H9 (cell line): ENCODE data around the gene SEMA3E. TPM values are rescaled to one million over a fixed set of nuclear protein-coding genes. Genes with fewer than 3 reads are reported as not detected.

Experiments
- DNase-seq: peaks from one replicate; pipeline ENCODE4 v3.0.0-alpha.2; 2017
- H2AFZ ChIP-seq: one replicate; pipeline ENCODE4 v1.6.1; 2013; ENCODE audit warnings: mild to moderate bottlenecking, low read length, control low read depth, moderate library complexity
- H2AK5ac ChIP-seq: 2 replicates; pipeline ENCODE4 v1.6.1; 2013; ENCODE audit warnings: low read length, control low read depth, mixed read lengths; ENCODE audit not compliant: insufficient read length
- H2BK120ac ChIP-seq: one replicate; pipeline ENCODE4 v1.6.1; 2013; ENCODE audit warnings: low read depth, mild to moderate bottlenecking, low read length, control low read depth, inconsistent platforms; ENCODE audit not compliant: poor library complexity, severe bottlenecking
- H2BK12ac ChIP-seq: 2 replicates; pipeline ENCODE4 v1.6.1; 2013; ENCODE audit warnings: low read length, control low read depth, mixed read lengths, low read depth; ENCODE audit not compliant: insufficient read length
- H2BK15ac ChIP-seq: 2 replicates; pipeline ENCODE4 v1.6.1; 2013; ENCODE audit warnings: low read depth, low read length, control low read depth
- H2BK20ac ChIP-seq: one replicate; pipeline ENCODE4 v1.6.1; 2013; ENCODE audit warnings: low read depth, mild to moderate bottlenecking, low read length, control low read depth, inconsistent platforms; ENCODE audit not compliant: poor library complexity, severe bottlenecking
- H2BK5ac ChIP-seq: 2 replicates; pipeline ENCODE4 v1.6.1; 2013; ENCODE audit warnings: low read length, control low read depth, mixed read lengths; ENCODE audit not compliant: insufficient read length
- H3K14ac ChIP-seq: 2 replicates; pipeline ENCODE4 v1.6.1; 2013; ENCODE audit warnings: low read length, control low read depth; ENCODE audit not compliant: insufficient read depth
- H3K18ac ChIP-seq: 2 replicates; pipeline ENCODE4 v1.6.1; 2013; ENCODE audit warnings: low read depth, mild to moderate bottlenecking, mixed read lengths, low read length, control low read depth; ENCODE audit not compliant: insufficient read length
- H3K23ac ChIP-seq: 2 replicates; pipeline ENCODE4 v1.6.1; 2013; ENCODE audit warnings: low read length, control low read depth, mixed read lengths, low read depth; ENCODE audit not compliant: insufficient read length
- H3K23me2 ChIP-seq: 2 replicates; pipeline ENCODE4 v1.6.1; 2013; ENCODE audit warnings: low read depth, mild to moderate bottlenecking, mixed read lengths, low read length, control low read depth; ENCODE audit not compliant: insufficient read length, poor library complexity, severe bottlenecking
- H3K27ac ChIP-seq: 2 replicates; pipeline ENCODE4 v1.5.1; 2013; ENCODE audit warnings: low read length, control low read depth, mixed read lengths, low read depth; ENCODE audit not compliant: insufficient read length
- H3K27me3 ChIP-seq: 2 replicates; pipeline ENCODE4 v1.6.1; 2013; ENCODE audit warnings: low read length, control low read depth, inconsistent platforms; ENCODE audit not compliant: insufficient read depth
- H3K4ac ChIP-seq: 2 replicates; pipeline ENCODE4 v1.6.1; 2013; ENCODE audit warnings: low read depth, mild to moderate bottlenecking, control low read depth, inconsistent platforms, low read length, moderate library complexity
- H3K4me1 ChIP-seq: 2 replicates; pipeline ENCODE4 v1.6.1; 2013; ENCODE audit warnings: low read length, control low read depth, inconsistent platforms; ENCODE audit not compliant: insufficient read depth
- H3K4me2 ChIP-seq: 2 replicates; pipeline ENCODE4 v1.6.1; 2013; ENCODE audit warnings: low read length, control low read depth, mixed read lengths; ENCODE audit not compliant: insufficient read length, insufficient read depth
- H3K56ac ChIP-seq: 2 replicates; pipeline ENCODE4 v1.6.1; 2013; ENCODE audit warnings: low read depth, mild to moderate bottlenecking, mixed read lengths, low read length, control low read depth; ENCODE audit not compliant: insufficient read length
- H3K79me1 ChIP-seq: 2 replicates; pipeline ENCODE4 v1.6.1; 2013; ENCODE audit warnings: low read depth, mild to moderate bottlenecking, moderate library complexity, low read length, control low read depth, inconsistent platforms; ENCODE audit not compliant: insufficient read depth, poor library complexity, severe bottlenecking
- H3K79me2 ChIP-seq: 2 replicates; pipeline ENCODE4 v1.6.1; 2013; ENCODE audit warnings: low read length, control low read depth, inconsistent platforms; ENCODE audit not compliant: insufficient read depth
- H3K9ac ChIP-seq: 2 replicates; pipeline ENCODE4 v1.6.1; 2013; ENCODE audit warnings: low read length, control low read depth, mixed read lengths; ENCODE audit not compliant: insufficient read length; ENCODE audit errors: extremely low read depth
- H3K9me3 ChIP-seq: one replicate; pipeline ENCODE4 v1.6.1; 2013; ENCODE audit warnings: low read depth, low read length, inconsistent platforms; ENCODE audit not compliant: control insufficient read depth
- H3T11ph ChIP-seq: one replicate; pipeline ENCODE4 v1.6.1; 2013; ENCODE audit warnings: mild to moderate bottlenecking, low read length, control low read depth, inconsistent platforms
- H4K20me1 ChIP-seq: one replicate; pipeline ENCODE4 v1.6.1; 2013; ENCODE audit not compliant: control insufficient read depth, insufficient read length, insufficient read depth
- H4K5ac ChIP-seq: 2 replicates; pipeline ENCODE4 v1.6.1; 2013; ENCODE audit warnings: low read depth, mild to moderate bottlenecking, mixed read lengths, low read length, control low read depth; ENCODE audit not compliant: insufficient read length
- H4K8ac ChIP-seq: replicated peaks from 2 replicates; pipeline ENCODE4 v1.6.1; 2013; ENCODE audit warnings: low read length, control low read depth, mixed read lengths, low read depth; ENCODE audit not compliant: insufficient read length
- H4K91ac ChIP-seq: 2 replicates; pipeline ENCODE4 v1.6.1; 2013; ENCODE audit warnings: low read depth, mild to moderate bottlenecking, moderate library complexity, mixed read lengths, low read length, control low read depth; ENCODE audit not compliant: insufficient read length
- H3K27ac Mint-ChIP-seq, 3 experiments: 2 replicates in 2 of 3; 3 replicates in 1 of 3; pipeline ENCODE4 v1.8.0; 2020 to 2021; ENCODE audit warnings: mixed read lengths in 3 of 3, mild to moderate bottlenecking in 1 of 3, moderate library complexity in 1 of 3
- H3K27me3 Mint-ChIP-seq: 2 replicates; pipeline ENCODE4 v1.8.0; 2021; ENCODE audit warnings: low read depth, mild to moderate bottlenecking, moderate library complexity, mixed read lengths
- H3K36me3 Mint-ChIP-seq, 3 experiments: 2 replicates in 2 of 3; 3 replicates in 1 of 3; pipeline ENCODE4 v1.8.0; 2020 to 2021; ENCODE audit warnings: low read depth in 3 of 3, mixed read lengths in 3 of 3; ENCODE audit not compliant: insufficient read depth in 1 of 3
- H3K4me1 Mint-ChIP-seq, 2 experiments: 2 replicates each; pipeline ENCODE4 v1.8.0; 2020; ENCODE audit warnings: mixed read lengths in 2 of 2
- H3K4me3 Mint-ChIP-seq, 2 experiments: 2 replicates in 1 of 2; 3 replicates in 1 of 2; pipeline ENCODE4 v1.8.0; 2020 to 2021; ENCODE audit warnings: mild to moderate bottlenecking in 2 of 2, mixed read lengths in 2 of 2, moderate library complexity in 1 of 2
- H3K9me3 Mint-ChIP-seq, 2 experiments: 2 replicates in 1 of 2; 3 replicates in 1 of 2; pipeline ENCODE4 v1.8.0; 2020; ENCODE audit warnings: mild to moderate bottlenecking in 2 of 2, mixed read lengths in 2 of 2, moderate library complexity in 1 of 2
- CTCF ChIP-seq: fragments of 200-600 bp; sonication (generic); conservative IDR thresholded peaks from 3 replicates; pipeline ENCODE4 v1.8.0; 2021; ENCODE audit warnings: antibody characterized with exemption, mild to moderate bottlenecking
- WGBS: extraction: QIAGEN DNeasy Blood & Tissue Kit; methylation state at CpG from one replicate; pipeline ENCODE4 v1.1.7; 2013; ENCODE audit warnings: missing lambda C conversion rate, low lambda C conversion rate, mixed read lengths; ENCODE audit not compliant: insufficient read length; ENCODE audit errors: extremely low coverage; 5-methylcytosine and 5-hydroxymethylcytosine counted together
- total RNA-seq: library from RNA; stranded (reverse); gene quantifications from 2 replicates; pipeline ENCODE4 v1.2.1, GENCODE V29; 2021

Gene SEMA3E
- total RNA-seq, 1 experiment from 2014 or later, result 0.39 TPM

GRCh38 chr7:83614112-83614511 lies 34.8 kb downstream of the SEMA3E start:
- Histone ChIP-seq H2BK120ac (no peak overlapping the region), H3K14ac (no peak overlapping the region), H3K79me2 (no peaks in the 10 kb centered on the region), H2BK12ac (no peak overlapping the region), H2BK20ac (no peak overlapping the region), H2AK5ac (no peak overlapping the region), H3K18ac (no peak overlapping the region), H4K20me1 (no peaks in the 10 kb centered on the region), H4K91ac (no peak overlapping the region), H4K5ac (no peak overlapping the region), H3K27ac (no peak overlapping the region), H2AFZ (no peak overlapping the region), H3T11ph (no peak overlapping the region), H3K23ac (no peak overlapping the region), H2BK5ac (no peak overlapping the region), H3K4me2 (no peak overlapping the region), H3K79me1 (no peaks in the 10 kb centered on the region), H3K9me3 (no peaks in the 10 kb centered on the region), H3K4ac (no peak overlapping the region), H3K4me1 (peaks cover 7% of the 10 kb centered on the region), H3K56ac (no peak overlapping the region), H3K9ac (no peak overlapping the region), H3K23me2 (no peaks in the 10 kb centered on the region), H2BK15ac (no peak overlapping the region), H4K8ac (no peak overlapping the region), H3K27me3 (no peaks in the 10 kb centered on the region)
- Mint-ChIP-seq H3K9me3 (no peaks in the 10 kb centered on the region), H3K27me3 (no peaks in the 10 kb centered on the region), H3K4me1 (peaks cover 37 to 43% of the 10 kb centered on the region in 2 experiments), H3K36me3 (no peaks in the 10 kb centered on the region), H3K27ac (no peak overlapping the region; a peak in 1 of 7 replicates), H3K4me3 (no peak overlapping the region)
- no CpG with 5 or more reads among the region's 3 CpGs for WGBS
- no peak for DNase-seq
- no peak for TF ChIP-seq CTCF
